ENCODE measurements around the gene NHS.

Gene NHS
- total RNA-seq = 0 to 0.24 reads per million in 2 donors

DNA sequence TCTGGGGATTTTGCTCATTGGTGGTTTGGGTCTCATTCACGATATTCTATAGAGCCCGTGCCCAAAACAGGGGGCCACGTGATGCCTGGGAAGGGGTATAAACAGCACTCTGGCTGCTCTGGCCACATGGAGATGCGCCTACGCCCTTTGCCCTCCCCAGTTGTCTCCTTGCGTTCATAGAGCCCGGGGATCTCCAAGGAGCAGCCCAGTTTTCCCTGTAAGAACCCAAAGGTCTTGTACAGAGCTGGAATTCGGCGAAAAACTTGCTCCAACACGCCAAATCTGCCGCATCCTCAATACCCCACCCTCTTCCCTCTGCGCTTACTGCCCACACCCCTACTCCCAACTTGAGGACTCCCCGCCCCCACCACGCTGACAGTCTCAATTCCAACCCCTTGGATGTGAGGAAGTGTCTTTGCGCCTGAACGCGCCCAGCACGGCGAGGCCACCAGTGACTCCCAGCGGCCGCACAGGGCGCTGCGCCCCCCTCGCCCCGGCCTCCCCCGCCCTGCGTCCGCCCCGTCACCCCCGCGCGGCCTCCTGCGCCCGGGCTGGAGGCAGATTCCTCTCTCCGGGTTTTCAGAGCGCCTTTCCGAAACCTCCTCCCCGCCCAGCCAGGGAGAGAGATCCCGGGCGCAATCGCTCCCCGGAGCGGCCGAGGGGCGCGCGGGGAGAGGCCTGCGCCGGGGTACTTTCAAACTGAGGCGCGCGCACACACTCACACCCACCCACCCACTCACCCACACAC, at the start of gene NHS:
TSS of gene NHS (plus strand) at position 582 of the 748 bp plus-strand sequence. CDS start 558 bp downstream, outside the sequence.
- DNase-seq = no peak

DNA sequence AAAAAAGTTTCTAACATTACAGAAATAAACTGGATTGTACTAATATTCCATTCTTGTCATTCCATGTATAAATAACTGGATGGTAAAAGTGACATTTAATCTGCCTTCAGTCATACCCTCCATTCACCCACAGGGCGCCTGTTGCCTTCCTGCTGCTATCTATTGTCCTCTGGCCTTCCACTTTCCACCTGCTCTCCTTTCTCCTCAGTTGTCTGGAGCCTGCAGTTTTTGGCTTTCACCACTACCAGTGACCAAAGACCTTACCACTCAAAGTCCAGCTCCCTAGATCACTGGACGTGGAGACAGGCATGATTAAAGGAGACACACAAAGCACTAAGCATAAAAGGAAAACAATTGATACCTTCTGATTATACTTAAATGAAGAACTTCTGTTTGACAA, 46.2 kb upstream of the NHS start:
- DNase-seq = no peak

DNA sequence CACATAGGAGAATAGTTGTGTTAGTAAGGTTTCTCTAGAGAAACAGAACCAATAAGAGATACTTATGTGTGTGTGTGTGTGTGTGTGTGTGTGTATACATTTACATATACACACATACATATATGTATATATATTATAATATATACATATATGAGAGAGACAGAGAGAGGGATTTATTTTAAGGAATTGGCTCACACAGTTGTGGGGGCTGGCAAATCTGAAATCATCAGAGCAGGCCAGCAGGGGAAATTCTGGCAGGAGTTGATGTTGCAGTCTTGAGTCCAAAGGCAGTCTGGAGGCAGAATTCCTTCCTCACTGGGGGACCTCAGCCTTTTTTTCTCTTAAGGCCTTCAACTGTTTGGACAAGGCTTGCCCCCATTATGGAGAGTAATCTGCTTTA, 38.6 kb upstream of the NHS start:
- DNase-seq = no peak

DNA sequence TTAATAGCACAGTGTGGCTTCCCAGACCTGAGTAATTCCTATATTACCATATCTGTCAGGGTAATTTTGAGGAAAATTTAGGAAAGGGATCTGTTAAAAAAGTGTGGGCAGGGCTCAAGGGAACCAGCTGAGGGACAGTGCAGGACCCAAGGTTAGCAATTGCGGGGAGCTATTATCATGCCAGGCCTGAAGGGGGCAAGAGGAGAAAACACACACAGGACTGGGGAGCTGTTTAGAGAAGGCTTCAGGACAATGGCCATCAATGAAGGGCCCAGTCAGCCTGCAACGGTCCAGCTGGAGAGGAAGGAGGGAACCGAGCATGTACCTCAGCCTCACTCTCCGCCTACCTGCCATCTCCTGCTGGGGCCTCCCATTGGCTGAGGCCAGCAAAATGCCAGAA, 19.0 kb upstream of the NHS start:
- DNase-seq = no peak

DNA sequence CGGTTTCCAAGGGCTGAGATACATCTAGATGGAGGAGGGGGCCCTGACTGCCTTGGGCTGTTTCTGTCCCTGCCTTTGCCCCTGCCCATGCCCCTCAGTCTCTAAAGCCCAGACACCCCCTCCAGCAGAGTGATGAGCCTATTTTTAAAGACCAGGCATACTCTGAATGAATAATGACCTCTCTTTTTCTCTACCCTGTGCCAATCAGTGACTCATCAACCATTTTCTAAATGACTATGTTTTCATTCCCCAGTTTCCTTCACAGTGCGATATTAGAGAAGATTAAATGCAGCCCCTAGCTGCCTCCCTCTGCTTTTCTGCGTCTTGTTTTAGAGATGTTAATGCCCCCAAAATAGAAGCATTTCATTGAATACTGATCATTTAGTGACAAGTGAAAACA, 15.5 kb upstream of the NHS start:
- DNase-seq = no peak

DNA sequence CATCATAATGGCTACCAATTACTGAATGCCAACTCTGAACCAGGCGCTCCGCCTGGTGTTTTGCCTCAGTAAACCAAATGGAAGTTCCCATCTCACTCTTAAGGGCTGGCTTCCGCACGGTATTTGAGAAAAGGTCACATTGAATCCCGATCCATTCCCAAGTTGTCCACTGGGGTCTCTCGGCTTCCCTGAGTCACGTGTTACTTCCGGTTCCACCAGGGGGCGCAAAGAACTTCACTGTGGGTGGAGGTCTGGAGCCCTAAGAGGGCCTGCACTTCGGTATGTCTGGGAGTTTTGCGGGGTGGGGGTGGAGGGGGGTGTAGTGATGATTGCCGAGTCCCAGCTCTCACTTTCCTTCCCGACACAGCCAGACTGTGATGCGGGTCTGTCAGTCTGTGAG, 13.4 kb upstream of the NHS start:
- no peak for DNase-seq

DNA sequence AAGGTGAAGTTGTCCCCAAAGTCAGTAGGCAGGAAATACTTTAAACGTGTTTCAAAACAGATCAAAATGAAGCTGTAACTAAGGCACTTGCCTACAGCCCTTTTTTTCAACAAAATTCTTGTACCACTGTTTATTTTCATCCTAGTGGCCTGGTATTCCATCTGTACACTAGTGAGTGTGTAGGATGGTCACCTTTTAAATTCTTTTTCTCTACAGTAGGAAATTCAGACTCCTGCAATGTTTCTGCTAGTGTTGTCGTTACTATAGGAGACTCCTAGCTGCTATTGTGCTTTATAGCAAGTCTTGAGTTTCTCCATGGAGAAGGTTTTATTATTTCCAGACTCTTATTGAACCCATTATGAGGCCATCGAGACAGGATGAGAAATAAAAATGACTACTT, 7.0 kb upstream of the NHS start:
- DNase-seq = no peak

DNA sequence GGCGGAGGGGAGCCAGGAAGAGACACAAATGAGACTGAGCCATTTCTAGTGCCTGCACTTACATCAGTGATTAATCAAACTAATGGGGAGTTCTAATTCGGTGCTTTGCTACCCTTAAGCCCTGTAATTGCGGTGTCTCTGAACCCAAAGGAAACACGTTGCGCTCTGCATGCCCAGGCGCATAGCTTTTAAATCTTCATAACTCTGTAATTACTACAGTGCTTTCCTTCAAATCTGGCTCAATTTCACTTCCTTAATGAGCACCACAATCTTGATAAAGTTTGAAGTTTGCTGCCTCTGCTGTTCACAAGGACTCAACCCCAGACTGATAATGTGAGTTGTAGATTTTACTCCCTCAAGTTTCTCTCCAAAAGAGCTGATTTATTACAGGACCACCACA, 5.7 kb upstream of the NHS start:
- no peak for DNase-seq

DNA sequence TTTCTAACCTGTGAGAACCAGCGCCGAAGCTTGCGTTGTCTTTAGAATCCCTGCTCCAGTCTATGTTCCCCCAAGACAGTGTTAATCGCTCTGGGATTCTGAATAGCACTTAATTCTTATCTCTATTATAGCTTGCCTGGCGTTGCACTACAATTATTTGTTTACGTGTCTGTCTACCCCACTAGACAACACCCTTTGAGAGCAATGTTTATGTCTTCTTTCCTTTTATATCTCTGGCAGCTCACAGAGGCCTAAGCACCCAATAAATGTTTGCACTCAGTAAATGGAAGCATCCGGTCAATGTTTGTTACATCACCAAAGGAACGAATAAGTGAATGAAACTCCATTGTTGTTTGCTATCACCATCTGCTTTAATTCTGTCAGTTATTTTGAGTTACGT, 4.8 kb upstream of the NHS start:
- no peak for DNase-seq

DNA sequence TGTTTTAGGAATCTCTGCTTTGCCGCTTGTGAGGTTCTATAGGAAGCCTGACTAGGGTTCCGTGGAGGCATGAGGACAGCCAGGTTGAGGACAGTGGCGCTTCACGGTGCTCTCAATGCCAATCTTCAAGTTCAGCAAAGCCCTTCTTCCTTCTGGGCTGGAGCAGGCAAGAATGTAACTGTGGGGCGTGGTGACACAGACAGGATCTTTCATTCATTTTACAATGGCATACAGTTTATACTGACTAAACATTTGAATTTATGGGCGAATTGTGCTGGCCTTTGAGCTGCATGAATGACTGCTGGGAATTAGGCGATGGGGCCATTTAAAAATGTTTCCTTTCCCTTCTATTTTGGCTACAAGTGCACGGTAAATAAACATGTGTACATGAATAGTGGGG, 2.9 kb upstream of the NHS start:
- DNase-seq = no peak

DNA sequence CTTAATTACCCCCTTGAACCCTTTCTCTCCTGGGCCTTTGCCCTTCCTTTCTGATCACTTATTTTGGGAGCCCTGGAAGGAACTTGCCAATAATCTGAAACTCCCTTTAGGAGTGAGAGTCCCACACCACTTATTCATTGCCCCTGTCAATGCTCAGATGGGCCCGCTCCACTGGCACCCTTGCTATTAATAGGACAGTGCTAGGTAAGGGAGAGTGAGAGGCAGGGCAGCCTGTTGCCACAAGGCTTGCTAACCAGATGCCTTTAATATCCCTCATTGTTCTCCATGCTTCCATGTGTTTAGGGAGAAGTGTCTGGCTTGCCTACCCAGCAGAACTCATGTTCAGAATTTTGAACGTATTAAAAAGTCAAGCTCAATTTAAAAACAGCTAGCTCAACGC, 1.7 kb upstream of the NHS start:
- no peak for DNase-seq

DNA sequence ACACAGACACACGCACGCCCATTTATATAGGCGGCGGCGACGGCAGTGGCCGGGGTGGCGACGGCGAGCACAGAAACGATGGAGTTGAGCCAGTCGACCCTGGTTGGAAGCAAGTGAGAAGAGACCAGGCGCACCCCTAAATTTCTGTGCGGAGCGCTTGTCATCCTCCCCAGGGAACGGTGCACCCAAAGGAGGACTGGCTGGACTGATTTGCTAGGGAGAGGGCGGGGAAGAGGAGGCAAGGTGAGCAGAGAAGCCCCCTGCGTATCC, 302 bp downstream of the NHS start:
- no peak for DNase-seq

DNA sequence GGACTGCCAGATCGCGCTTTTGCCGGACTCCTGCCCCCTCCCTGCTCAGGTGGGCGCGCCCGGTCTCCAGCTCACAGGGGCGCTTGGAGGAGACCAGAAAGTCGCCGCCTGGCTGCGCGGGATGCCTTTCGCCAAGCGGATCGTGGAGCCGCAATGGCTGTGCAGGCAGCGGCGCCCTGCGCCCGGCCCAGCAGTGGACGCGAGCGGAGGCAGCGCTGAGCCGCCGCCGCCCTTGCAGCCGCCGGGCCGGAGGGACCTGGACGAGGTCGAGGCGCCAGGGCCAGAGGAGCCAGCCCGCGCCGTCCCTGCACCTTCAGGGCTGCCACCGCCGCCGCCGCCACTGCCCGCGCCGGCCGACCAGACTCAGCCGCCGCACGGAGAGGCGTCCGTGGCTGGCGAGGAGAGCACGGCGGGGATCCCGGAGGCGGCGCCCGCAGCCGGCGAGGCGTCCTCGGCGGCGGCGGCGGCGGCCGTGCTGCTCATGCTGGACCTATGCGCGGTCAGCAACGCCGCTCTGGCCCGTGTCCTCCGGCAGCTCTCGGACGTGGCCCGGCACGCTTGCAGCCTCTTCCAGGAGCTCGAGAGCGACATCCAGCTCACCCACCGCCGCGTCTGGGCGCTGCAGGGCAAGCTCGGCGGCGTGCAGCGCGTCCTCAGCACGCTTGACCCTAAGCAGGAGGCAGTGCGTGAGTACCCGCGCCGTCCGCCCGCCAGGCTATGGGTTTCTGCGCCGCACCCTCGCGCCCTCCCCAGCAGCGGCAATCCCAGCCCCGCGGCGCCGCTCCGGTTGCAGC, 834 bp downstream of the NHS start:
- DNase-seq = no peak

DNA sequence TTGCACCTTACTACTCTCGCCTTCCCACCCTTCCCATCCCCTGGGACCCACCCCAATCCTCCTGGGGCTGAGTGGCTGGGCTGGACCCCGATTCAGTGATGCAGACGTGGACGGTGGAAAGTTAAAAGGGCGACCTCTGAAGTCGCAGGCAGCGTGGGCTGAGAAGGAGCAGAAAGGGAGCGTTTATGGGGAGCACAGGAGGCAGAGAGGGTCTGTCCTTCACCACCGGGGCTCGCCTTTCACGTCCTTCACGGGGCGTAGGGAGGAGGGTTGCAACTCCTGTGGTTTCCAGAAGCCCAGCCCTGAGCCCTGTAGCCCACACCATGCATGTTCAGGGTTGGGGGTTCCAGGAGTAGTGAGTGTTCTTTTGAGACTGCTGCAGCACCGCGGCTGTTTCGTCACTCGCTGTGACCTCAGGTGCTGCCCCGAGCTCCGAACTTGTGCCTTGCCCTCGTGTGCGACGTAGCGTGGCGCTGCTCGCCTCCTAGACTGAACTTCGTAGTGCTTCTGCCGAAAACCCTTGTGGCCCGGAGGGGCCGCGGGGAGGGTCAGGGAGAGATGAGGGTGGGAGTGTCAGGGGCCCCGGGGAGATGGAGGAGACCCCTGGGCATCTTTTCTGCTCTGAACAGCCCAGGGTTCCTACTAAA, 1.6 kb downstream of the NHS start:
- no peak for DNase-seq

DNA sequence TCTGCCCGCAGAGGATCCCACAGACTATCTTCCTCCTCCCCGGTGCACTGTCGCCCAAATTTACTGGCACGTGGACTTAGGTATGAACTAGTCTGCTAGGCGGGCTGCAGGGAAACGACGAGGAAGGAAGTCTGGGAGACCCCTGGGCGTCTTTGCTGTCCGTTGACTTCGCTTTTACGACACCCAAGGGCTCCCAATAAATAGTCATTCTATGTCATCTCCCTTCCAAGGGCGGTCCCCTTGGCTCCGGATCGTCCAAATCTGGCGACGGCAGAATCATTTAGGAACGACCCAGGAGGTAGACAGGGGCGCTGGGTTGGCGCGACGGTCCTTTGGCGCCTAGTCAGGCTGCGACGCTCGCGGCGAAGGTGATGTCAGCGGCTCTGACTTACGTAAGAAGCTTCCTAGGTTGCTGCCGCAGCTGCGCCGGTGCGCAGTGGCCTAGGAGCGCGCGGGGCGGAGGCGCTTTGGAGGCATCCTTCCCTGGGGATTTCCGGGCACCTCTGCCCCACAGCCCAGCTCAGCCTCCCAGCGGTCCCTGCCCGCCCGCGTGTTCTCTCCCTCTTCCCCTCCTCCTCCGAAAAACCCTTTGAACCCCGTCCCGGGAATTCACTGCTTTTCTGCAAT, 2.2 kb downstream of the NHS start:
- DNase-seq = no peak

DNA sequence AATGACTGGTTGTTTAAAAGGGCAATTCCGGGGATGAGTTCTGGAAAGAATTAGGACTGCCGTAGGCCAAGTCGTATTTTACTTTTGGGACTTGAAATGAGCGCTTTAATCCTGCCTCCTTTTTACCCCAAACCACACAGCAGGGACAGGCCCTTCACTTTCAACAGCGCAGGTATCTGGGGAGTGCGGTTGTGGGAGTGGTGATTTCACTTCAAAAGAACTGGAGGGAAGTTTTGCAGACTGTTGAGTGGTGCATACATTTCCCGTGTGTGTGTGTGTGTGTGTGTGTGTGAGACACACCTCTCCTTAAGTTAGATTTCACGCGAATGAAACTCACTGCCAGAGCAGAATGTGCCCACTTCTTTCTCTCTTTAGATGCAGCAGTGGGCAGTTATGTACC, 2.8 kb downstream of the NHS start:
- DNase-seq = no peak

DNA sequence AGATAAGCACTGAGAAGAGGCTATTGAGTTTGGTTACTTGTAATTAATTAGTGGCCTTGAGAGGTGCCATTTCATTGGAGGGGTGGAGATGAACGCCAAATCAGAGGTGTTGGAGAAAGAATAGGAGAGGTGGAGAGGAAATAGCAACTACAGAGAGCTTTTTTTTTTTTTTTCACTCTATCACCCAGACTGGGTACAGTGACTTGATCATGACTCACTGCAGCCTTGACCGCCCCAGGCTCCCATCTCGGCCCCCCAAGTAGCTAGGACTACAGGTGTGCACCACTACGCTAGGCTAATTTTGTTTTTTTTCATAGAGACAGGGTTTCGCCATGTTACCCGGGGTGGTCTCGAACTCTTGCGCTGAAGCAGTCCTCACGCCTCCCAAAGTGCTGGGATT, 5.2 kb downstream of the NHS start:
- no peak for DNase-seq

DNA sequence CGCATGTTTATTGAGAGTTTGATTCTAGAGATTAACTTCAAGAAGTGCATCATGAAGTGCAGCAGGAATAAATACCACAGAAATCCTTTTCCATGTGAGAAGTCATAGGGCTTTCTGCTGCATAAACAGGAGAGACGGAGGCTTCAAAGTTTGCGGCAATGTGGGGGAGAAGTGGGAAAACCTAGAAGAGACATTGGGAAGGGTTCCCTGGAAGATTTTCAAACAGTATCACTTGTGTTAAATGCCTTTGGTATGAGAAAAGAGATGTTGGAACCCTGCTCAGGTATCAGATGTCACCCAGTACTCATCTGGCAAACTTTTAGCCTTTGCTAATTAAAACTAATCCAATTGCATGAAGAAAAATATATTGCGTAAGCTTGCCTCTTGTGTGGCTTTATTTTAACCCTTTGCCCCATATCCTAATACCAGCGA, 15.4 kb downstream of the NHS start:
- no peak for DNase-seq

DNA sequence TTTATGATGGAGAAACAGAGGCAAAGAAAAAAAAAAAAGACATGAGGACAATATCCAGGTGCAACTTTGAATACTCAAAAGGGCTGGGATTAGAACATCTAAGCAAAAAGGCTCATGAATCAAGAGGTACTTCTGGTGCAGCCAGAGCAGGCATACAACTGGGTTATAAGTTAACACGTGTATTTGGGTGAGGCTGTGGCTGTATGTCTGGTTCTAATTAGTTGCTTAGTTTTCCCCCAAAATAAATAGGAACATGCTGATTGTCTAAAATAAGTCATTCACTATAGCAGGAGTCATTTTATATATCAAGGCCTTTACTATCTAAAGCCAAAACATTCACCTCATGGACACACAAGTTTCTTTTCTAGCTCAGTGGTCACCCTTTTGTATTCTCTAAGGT, 20.2 kb downstream of the NHS start:
- DNase-seq = no peak

DNA sequence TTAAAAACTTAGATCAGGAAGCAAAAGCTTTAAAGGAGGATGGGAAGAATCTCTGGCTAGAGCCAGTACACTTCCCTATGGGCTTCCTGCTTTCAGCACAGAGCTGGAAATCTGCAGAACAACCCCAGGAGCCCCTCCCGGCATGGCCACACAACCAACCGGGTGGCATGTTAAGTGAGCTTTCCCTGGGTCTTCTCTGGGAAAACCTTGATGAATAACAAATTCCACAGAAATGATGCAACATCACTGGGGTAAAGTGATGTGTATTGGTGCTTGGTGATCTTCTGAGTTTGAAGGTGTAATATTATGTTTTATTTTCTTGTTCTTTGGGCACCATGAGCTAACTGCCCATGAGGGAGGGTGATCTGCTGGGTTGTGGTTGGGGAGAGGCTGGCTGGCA, 22.1 kb downstream of the NHS start:
- no peak for DNase-seq

DNA sequence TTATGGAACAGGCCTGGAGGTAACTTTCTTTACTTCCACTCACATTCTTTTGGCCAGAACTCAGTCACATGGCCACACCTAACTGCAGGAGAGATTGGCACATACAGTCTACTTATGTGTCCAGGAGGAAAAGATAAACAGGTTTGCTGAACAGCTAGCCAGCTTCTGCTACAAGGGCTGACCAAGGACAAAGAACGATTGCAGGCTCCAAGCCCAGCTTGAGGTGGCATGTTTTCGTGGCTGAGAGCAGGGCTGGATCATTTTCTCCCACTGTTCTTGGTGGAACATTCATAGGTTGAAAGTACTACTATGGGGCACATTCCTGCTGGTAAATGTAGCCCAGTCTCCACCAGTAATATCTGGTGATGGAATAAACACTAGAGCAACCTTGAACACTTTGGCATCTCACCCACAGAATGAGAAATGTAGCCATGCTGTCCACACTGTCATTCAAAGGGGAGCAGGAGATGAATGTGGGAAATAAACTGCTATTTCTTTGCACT, 28.2 kb downstream of the NHS start:
- DNase-seq = no peak

DNA sequence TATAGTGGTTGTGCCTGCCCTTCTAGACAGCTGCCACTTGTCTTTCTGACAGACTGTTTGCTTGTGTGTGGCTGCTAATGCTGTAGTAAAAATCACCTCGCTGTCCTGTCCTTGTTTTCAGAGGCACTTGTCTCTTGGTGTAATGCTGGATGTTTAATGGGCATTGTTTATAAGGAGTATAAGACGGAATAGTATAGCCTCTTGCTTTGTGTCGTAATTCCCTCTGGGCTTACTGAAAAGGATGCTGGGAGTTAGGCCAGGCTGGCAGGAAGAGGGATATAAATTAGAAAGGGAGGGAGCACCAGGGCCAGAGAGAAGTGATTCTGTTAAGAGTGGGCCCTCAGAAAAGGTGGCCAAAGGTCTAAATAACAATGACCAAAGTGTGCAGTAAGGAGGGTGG, 29.0 kb downstream of the NHS start:
- no peak for DNase-seq

DNA sequence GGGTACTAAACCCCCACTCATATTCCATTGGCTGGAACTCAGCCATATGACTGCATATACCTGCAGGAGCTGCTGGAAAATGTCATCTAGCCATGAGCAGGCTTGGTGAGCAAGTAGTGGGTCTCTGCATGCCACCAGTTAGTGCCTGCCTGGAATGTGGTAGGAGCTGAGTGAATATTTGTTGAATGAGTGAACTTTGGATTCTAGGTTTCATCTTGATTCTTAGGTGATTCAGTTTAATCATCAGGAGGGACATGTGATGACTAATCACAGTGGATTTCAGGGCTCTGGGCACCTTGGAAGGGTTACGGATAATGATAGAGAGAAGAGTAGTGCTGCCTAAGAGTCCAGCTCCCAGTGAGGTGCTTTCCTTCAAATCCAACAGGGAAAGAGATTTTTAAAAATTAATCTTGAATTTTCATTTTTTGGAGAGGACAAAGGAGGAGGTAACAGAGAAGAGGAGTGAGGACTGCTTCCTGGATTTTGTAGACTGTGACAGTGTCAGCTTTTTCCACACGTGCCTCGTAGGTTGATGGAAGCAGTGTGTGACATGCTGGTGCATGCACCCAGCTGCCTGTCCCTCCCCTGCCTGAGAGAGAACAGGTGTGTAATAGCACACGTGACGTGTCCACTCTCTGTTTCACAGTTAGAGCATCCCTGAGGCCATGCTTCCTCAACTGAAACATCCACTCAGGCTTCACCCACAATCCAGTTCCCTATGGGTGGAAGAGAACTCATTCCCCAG, 30.4 kb downstream of the NHS start:
- DNase-seq = no peak

Data from T-helper 9 cell (primary cell).